Esophagus mucosa (tissue), 1 donor: Measurements from ENCODE around the gene DGKZ. TPM values are rescaled to one million over a fixed set of nuclear protein-coding genes. Genes with fewer than 3 reads are reported as not detected.

ENCODE experiments used
- ATAC-seq: fragments of 200-7000 bp; cut with Tn5 transposase; one replicate; pipeline ENCODE4 v1.9.1; 2020
- total RNA-seq: library from RNA; stranded (reverse); gene quantifications from one replicate; pipeline ENCODE4 v1.2.4, GENCODE V29; 2023
- donor health status: DM: yes; HTN: yes; CAD: no.

DGKZ gene
- total RNA-seq, 1 donor from 2014 or later, result 31.4 TPM

GRCh38 chr11:46345881-46346484 lies 1.3 kb upstream of the DGKZ start:
- ATAC-seq, result no peak

GRCh38 chr11:46347637-46348311 lies 511 bp downstream of the DGKZ start:
- peak; percentile 1 for ATAC-seq

- no peak for ATAC-seq
Observed at GRCh38 chr11:46348566-46349401, 1.5 kb downstream of the DGKZ start.

GRCh38 chr11:46350695-46351094 lies 3.4 kb downstream of the DGKZ start:
- no peak for ATAC-seq

GRCh38 chr11:46351148-46351547 lies 3.9 kb downstream of the DGKZ start:
- no peak for ATAC-seq

- no peak for ATAC-seq
Observed at GRCh38 chr11:46351606-46352005, 4.3 kb downstream of the DGKZ start.

GRCh38 chr11:46352063-46352841 lies 5.0 kb downstream of the DGKZ start:
- peak; percentile 50 for ATAC-seq

- no peak for ATAC-seq
Observed at GRCh38 chr11:46353698-46354097, 6.4 kb downstream of the DGKZ start.

GRCh38 chr11:46356924-46357482 lies 9.7 kb downstream of the DGKZ start:
- peak; percentile 22 for ATAC-seq

GRCh38 chr11:46357483-46357936 lies 10.2 kb downstream of the DGKZ start:
- ATAC-seq, result peak; percentile 53

- ATAC-seq, result no peak
Observed at GRCh38 chr11:46359953-46360352, 12.7 kb downstream of the DGKZ start.

GRCh38 chr11:46360878-46361277 lies 13.6 kb downstream of the DGKZ start:
- ATAC-seq, result no peak

- no peak for ATAC-seq
Observed at GRCh38 chr11:46361283-46362155, 14.3 kb downstream of the DGKZ start.

GRCh38 chr11:46362156-46363030 lies 15.1 kb downstream of the DGKZ start:
- no peak for ATAC-seq

- peak; percentile 57 for ATAC-seq
Observed at GRCh38 chr11:46363031-46363407, 15.8 kb downstream of the DGKZ start.

- ATAC-seq, result peak; percentile 76
Observed at GRCh38 chr11:46363455-46364005, 16.3 kb downstream of the DGKZ start.

GRCh38 chr11:46364056-46364455 lies 16.8 kb downstream of the DGKZ start:
- ATAC-seq, result no peak

GRCh38 chr11:46364791-46365190 lies 17.5 kb downstream of the DGKZ start:
- ATAC-seq, result no peak

- no peak for ATAC-seq
Observed at GRCh38 chr11:46366260-46366659, 19.0 kb downstream of the DGKZ start.

- no peak for ATAC-seq
Observed at GRCh38 chr11:46366661-46367161, 19.4 kb downstream of the DGKZ start.
